ENCODE measurements around the gene FLT3. TPM values are rescaled to one million over a fixed set of nuclear protein-coding genes. Genes with fewer than 3 reads are reported as not detected.
"Not testable (repeated sequence)": the region's sequence is repeated elsewhere in the genome, so short reads cannot be mapped to it uniquely, and the experiment has no call there.

Gene FLT3
- total RNA-seq, 3 donors from 2014 or later, result 0.08 to 0.11 TPM; not detected in 1

DNA sequence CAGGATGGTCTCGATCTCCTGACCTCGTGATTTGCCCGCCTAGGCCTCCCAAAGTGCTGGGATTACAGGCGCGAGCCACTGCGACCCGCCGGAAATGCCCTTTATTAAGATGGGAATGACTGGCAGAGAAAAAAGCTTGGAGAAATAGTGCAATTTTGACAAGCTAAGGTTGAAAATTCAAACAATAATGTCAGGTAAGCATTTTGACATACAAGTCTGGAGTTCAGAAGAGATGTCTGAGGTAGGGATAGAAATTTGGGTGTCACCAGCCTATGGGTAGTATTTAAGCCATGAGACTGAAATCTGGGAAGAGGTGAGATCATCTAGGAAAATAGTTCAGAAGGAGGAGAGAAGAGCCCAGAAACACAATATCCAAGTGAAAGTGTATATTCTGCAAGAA is 20.8 kb upstream of the FLT3 start:
- Mint-ChIP-seq H3K9me3 (no peaks in the 10 kb centered on the region), H3K4me1 (ENCODE audit: low read depth) (peaks cover 6% of the 10 kb centered on the region), H3K4me3 (no peak overlapping the region), H3K27me3 (ENCODE audit: low read depth) (peaks cover 10% of the 10 kb centered on the region), H3K36me3 (ENCODE audit: insufficient read depth) (no peaks in the 10 kb centered on the region)
- DNase-seq (no peak), ATAC-seq (no peak)

DNA sequence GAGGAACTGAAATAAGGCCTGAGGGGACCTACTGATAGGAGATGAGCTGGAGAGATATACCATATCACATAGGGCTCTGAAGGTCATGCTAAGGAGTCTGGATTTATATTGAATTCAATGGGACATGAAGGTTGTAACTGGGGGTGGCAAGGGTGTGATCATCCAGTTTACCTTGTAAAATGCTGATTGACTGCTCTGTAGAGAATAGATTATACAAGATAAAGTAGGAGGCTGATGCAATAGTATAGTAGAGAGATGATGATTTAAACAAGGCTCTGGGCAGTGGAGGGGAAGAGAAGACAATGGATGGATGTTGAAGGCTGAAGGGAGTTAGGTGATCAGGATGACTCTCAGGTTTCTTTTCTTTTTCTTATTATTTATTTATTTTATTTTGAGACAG is 19.9 kb upstream of the FLT3 start:
- Mint-ChIP-seq H3K4me3 (no peak overlapping the region), H3K9me3 (no peaks in the 10 kb centered on the region), H3K36me3 (ENCODE audit: insufficient read depth) (no peaks in the 10 kb centered on the region), H3K4me1 (ENCODE audit: low read depth) (peaks cover 6% of the 10 kb centered on the region), H3K27me3 (ENCODE audit: low read depth) (peaks cover 11% of the 10 kb centered on the region)
- no peak for DNase-seq
- ATAC-seq, result no peak

DNA sequence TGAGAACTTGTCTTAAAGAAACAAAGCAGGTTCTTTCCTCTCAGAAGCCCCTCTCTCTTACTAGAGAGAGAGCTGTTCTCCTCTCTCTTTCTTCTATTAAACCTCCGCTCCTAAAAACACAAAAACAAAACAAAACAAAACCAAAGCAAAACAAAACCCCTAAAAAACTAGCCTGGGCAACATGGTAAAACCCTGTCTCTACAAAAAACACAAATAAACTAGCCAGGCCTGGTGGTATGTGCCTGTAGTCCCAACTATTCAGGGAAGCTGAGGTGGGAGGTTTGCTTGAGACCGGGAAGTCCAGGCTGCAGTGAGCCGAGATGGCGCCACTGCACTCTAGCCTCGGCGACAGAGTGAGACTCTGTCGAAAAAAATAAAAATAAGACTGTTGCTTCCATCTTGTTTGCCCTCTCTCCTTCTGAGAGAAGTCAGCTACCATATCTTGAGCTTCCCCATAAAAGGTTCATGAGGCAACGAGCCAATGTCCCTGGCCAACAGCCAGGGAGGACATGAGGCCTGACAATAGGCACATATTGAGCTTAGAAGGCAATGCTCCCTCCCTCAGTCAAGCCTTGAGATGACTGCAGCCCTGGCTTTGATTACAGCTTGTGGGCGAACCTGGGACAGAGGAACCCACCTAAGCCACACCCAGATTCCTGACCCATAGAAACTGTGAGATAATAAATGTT is 17.5 kb upstream of the FLT3 start:
- ATAC-seq, result no peak
- Mint-ChIP-seq H3K27me3 (ENCODE audit: low read depth) (peaks cover 11% of the 10 kb centered on the region), H3K9me3 (no peaks in the 10 kb centered on the region), H3K4me3 (no peak overlapping the region), H3K36me3 (ENCODE audit: insufficient read depth) (no peaks in the 10 kb centered on the region), H3K4me1 (ENCODE audit: low read depth) (peaks cover 6% of the 10 kb centered on the region)
- no peak for DNase-seq

DNA sequence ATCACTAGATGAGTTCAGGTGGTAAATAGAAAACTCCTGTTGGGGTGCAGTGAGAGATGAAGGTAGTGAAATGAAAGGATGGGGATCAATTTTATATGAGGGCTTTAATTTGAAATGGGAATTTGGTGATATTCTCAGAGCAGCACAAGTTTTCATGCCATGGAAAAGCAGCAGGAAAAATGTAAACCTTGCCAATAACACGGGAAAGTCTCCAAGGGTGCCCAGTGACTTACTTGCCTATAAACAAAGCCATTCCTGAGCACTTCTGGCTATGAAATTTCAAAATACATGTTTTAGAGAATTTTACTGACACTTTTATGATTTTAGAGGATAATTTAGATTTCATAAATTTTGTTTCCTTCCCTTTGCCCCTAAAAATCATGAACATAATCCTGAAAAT is 16.4 kb upstream of the FLT3 start:
- no peak for DNase-seq
- Mint-ChIP-seq H3K27me3 (ENCODE audit: low read depth) (peaks cover 11% of the 10 kb centered on the region), H3K4me3 (no peak overlapping the region), H3K4me1 (ENCODE audit: low read depth) (no peaks in the 10 kb centered on the region), H3K9me3 (no peaks in the 10 kb centered on the region), H3K36me3 (ENCODE audit: insufficient read depth) (no peaks in the 10 kb centered on the region)
- ATAC-seq, result no peak

DNA sequence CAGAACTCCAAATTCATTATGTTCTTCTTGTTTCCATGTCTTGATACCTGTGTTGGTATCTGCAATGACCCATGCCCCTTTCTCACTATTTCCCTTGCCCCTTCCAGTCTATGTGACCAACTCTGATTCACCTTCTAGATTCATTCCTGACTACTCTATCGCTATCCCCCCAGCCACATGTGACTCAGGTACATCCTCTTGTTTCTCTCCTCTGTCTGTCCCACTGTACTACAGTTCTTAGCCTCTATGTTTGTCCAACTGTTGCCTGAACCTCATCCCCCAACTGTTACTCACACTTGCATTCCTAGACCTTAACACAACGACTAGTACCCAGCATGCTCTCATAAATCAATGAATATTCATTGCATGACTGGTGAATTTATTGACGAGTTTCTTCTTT is 10.0 kb upstream of the FLT3 start:
- no peaks in the 10 kb centered on the region for H3K36me3 Mint-ChIP-seq (ENCODE audit: insufficient read depth)
- H3K4me1 Mint-ChIP-seq (ENCODE audit: low read depth), result no peaks in the 10 kb centered on the region
- H3K27me3 Mint-ChIP-seq (ENCODE audit: low read depth), result no peaks in the 10 kb centered on the region
- no peaks in the 10 kb centered on the region for H3K9me3 Mint-ChIP-seq
- no peak for DNase-seq
- no peak for ATAC-seq
- no peak overlapping the region for H3K4me3 Mint-ChIP-seq

DNA sequence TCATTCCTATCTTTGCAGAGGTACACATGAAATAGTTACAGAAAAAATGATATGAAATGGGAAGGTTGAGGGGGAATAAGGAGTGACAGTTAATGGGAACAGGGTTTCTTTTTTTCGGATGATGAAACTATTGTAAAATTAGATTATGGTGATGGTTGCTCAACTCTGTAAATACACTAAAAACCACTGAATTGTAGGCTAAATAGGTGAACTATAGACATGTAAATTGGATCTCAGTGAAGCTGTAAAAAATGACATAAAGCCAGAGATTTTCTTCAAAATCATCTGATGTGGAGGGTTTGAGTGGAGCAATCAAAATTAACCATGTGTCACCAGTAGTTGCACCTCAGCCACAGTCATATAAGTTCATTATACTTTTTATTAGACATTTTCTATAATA is 6.6 kb upstream of the FLT3 start:
- peaks cover 14% of the 10 kb centered on the region for H3K27me3 Mint-ChIP-seq (ENCODE audit: low read depth)
- no peak overlapping the region for H3K4me3 Mint-ChIP-seq
- H3K4me1 Mint-ChIP-seq (ENCODE audit: low read depth), result no peaks in the 10 kb centered on the region
- ATAC-seq, result no peak
- DNase-seq, result no peak
- no peaks in the 10 kb centered on the region for H3K9me3 Mint-ChIP-seq
- no peaks in the 10 kb centered on the region for H3K36me3 Mint-ChIP-seq (ENCODE audit: insufficient read depth)

DNA sequence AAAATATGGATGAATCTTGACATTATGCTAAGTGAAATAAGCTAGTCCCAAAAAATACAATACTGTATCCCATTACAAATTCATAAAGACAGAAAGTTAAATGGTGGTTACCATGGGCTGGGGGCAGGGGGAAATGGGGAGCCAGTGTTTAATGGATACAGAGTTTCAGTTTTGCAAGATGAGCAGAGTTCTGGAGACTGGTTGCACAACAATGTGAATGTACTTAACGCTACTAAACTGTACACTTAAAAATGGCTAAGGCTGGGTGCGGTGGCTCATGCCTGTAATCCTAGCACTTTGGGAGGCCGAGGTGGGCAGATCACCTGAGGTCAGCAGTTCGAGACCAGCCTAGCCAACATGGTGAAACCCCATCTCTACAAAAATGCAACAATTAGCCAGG is 1.5 kb upstream of the FLT3 start:
- peaks cover 50% of the 10 kb centered on the region for H3K27me3 Mint-ChIP-seq (ENCODE audit: low read depth)
- not testable (repeated sequence) for H3K4me3 Mint-ChIP-seq; H3K9me3 Mint-ChIP-seq; H3K4me1 Mint-ChIP-seq (ENCODE audit: low read depth); ATAC-seq; DNase-seq; H3K36me3 Mint-ChIP-seq (ENCODE audit: insufficient read depth)

DNA sequence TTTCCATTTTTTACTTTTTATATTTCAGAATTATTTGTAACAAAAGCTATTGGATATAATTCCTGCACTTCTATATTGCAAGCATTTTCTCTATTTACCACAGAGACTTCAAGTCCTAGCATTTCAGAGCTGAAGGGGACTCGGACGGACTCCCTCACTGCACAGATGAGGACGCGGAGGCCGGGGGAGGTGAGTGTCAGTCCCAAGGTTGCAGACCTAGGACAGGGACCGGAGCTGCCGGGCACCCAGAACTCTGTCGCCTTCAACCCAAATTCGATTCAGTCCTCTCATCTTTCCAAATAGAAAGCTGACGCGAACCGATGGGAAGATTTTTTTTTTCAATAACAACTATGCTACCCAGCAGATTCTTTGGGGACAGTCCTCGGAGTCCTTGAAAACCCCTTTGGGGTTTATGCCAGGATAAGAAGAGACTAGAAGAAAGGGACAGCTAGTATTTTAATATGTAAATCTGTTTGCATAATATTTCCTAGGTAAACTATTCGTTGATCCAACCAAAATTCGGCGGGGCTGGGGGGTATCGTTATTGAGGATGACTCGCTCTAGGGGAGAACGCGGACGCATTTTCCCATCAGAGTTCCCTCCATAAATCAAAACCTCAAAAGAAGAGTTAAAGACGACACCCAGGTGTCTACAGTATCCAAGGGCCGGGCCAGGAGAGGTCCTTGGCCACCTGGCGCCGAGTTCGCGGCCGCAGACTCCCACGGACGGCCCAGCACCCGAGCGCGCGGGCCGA is 803 bp downstream of the FLT3 start:
- H3K27me3 Mint-ChIP-seq (ENCODE audit: low read depth), result peaks cover 50% of the 10 kb centered on the region

DNA sequence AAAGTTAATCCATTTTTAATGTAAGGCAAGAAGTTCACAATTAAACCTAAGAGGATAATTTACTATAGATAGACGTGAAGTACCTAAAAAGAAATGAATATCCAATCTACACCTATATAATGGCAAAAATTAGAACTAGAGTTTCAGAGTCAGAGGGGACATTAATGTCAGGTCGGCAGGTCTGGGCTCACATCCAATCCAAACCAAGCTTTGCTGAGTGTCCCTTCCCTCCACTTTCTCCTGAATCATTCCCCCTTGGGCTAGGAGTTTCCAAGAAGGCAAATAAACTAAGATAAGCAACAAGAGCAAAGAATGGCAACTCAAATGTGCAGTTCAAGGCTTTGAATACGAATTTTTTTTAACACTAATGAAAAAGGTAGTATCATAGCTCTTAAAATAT is 2.9 kb downstream of the FLT3 start:
- Mint-ChIP-seq H3K36me3 (ENCODE audit: insufficient read depth) (no peaks in the 10 kb centered on the region), H3K4me1 (ENCODE audit: low read depth) (peaks cover 9% of the 10 kb centered on the region), H3K9me3 (no peaks in the 10 kb centered on the region), H3K4me3 (no peak overlapping the region), H3K27me3 (ENCODE audit: low read depth) (peaks cover 49% of the 10 kb centered on the region)
- ATAC-seq, result no peak
- DNase-seq, result no peak

More for the DNA sequence above, 803 bp downstream of the FLT3 start:
- ATAC-seq (no peak), DNase-seq (no peak)
- no peaks in the 10 kb centered on the region for H3K36me3 Mint-ChIP-seq (ENCODE audit: insufficient read depth)
- peak overlapping the region; percentile 56 for H3K4me3 Mint-ChIP-seq
- H3K9me3 Mint-ChIP-seq, result no peaks in the 10 kb centered on the region
- peaks cover 9% of the 10 kb centered on the region for H3K4me1 Mint-ChIP-seq (ENCODE audit: low read depth)

DNA sequence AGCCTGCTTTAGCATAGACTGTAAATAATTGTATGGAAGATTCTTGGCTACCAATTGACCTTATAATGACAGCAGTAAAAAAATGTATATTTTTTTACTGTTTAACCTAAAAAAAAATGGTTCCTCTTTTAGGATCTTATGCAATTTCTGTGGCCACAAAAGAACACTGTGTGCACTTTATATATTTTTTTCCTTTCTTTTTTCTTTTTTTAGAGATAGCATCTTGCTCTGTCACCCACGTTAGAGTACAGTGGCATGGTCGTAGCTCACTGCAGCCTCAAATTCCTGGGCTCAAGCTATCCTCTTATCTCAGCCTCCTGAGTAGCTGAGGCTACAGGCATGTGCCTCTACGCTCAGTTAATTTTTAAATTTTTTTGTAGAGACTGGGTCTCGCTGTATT is 6.1 kb downstream of the FLT3 start:
- Mint-ChIP-seq H3K36me3 (ENCODE audit: insufficient read depth) (no peaks in the 10 kb centered on the region), H3K27me3 (ENCODE audit: low read depth) (peaks cover 31% of the 10 kb centered on the region), H3K9me3 (no peaks in the 10 kb centered on the region), H3K4me3 (no peak overlapping the region), H3K4me1 (ENCODE audit: low read depth) (peaks cover under 1% of the 10 kb centered on the region)
- ATAC-seq (no peak), DNase-seq (no peak)

DNA sequence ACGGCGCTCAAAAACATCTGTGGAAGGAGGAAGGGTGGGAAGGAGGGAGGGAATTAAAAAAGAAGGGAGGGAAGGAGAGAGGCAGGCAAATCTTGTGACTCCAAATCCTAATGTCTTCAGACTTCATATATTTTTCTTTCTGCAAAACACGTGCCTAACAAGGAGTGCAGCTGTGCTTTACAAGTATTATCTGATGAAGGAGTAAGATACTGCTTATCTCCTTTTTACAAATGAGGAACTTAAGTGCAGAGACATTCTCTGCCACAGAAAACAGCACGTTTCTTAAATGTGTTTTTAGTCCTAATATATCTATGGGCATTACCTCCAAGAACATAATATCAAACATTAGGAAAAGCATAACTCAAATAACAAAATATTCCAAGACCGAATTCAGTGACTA is 6.5 kb downstream of the FLT3 start:
- Mint-ChIP-seq H3K27me3 (ENCODE audit: low read depth) (peaks cover 28% of the 10 kb centered on the region), H3K9me3 (no peaks in the 10 kb centered on the region), H3K4me1 (ENCODE audit: low read depth) (no peaks in the 10 kb centered on the region), H3K4me3 (no peak overlapping the region), H3K36me3 (ENCODE audit: insufficient read depth) (no peaks in the 10 kb centered on the region)
- DNase-seq (no peak), ATAC-seq (no peak)

DNA sequence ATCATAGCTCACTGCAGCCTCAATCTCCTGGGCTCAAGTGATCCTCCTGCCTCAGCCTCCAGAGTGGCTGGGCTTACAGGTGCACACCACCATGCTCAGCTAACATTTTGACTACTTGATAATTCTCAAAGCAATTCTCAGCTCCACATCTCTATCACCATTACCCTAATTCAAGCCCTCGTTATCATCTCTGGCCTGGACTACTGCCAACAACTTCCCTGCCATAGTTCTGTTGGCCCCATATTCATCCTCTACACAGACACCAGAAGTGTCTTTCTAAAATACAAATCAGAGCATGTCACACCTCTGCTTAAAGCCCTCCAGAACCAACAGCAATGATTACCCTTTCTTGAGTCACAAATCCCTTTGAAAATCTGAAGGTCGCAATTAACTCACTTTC is 7.9 kb downstream of the FLT3 start:
- Mint-ChIP-seq H3K4me3 (no peak overlapping the region), H3K36me3 (ENCODE audit: insufficient read depth) (no peaks in the 10 kb centered on the region), H3K4me1 (ENCODE audit: low read depth) (no peaks in the 10 kb centered on the region), H3K27me3 (ENCODE audit: low read depth) (peaks cover 20% of the 10 kb centered on the region), H3K9me3 (no peaks in the 10 kb centered on the region)
- DNase-seq, result no peak
- no peak for ATAC-seq

DNA sequence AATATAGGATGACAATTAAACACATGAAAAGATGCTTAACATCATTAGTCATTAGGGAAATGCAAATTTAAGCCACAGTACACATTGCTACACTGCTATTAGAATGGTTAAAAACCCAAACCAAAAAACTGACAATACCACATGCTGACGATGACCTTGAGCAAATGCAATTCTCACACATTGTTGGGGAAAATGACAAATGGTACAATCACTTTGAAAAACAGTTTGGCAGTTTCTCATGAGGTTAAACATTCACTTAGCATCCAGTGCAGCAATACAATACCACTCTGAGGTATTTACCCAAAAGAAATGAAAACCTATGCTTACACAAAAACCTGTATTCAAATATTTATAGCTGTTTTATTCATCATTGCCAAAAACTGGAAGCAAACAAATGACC is 11.3 kb downstream of the FLT3 start:
- no peaks in the 10 kb centered on the region for H3K9me3 Mint-ChIP-seq
- ATAC-seq (no peak), DNase-seq (no peak)
- no peak overlapping the region for H3K4me3 Mint-ChIP-seq
- no peaks in the 10 kb centered on the region for H3K36me3 Mint-ChIP-seq (ENCODE audit: insufficient read depth)
- H3K27me3 Mint-ChIP-seq (ENCODE audit: low read depth), result peaks cover 16% of the 10 kb centered on the region
- H3K4me1 Mint-ChIP-seq (ENCODE audit: low read depth), result no peaks in the 10 kb centered on the region

DNA sequence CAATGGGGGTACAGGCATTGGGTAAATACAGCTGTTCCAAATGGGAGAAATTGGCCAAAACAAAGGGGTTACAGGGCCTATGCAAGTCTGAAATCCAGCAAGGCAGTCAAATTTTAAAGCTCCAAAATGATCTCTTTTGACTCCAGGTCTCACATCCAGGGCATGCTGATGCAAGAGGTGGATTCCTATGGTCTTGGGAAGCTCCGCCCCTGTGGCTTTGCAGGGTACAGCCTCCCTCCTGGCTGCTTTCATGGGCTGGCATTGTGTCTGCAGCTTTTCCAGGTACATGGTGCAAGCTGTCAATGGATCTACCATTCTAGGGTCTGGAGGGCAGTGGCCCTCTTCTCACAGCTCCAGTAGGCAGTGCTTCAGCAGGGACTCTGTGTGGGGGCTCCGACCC is 22.6 kb downstream of the FLT3 start:
- not testable (repeated sequence) for H3K4me3 Mint-ChIP-seq; ATAC-seq; DNase-seq; H3K36me3 Mint-ChIP-seq (ENCODE audit: insufficient read depth); H3K4me1 Mint-ChIP-seq (ENCODE audit: low read depth); H3K9me3 Mint-ChIP-seq; H3K27me3 Mint-ChIP-seq (ENCODE audit: low read depth)

DNA sequence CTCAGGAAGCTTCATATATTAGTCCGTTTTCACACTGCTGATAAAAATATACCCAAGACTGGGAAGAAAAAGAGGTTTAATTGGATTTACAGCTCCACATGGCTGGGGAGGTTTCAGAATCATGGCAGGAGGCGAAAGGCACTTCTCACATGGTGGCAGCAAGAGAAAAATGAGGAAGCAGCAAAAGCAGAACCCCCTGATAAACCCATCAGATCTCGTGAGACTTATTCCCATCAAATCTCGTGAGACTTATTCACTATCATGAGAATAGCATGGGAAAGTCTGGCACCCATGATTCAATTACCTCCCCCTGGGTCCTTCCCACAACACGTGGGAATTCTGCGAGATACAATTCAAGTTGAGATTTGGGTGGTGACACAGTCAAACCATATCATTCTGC is 23.1 kb downstream of the FLT3 start:
- no peak for DNase-seq
- no peaks in the 10 kb centered on the region for H3K27me3 Mint-ChIP-seq (ENCODE audit: low read depth)
- no peak overlapping the region for H3K4me3 Mint-ChIP-seq
- H3K9me3 Mint-ChIP-seq, result no peaks in the 10 kb centered on the region
- H3K36me3 Mint-ChIP-seq (ENCODE audit: insufficient read depth), result no peaks in the 10 kb centered on the region
- H3K4me1 Mint-ChIP-seq (ENCODE audit: low read depth), result no peaks in the 10 kb centered on the region
- ATAC-seq, result no peak
